HG03103 (cell line): Measurements from ENCODE around the gene SLC27A1.
A peak's percentile ranks its signal among the peaks of the same experiment; 100 is the strongest.
"Not testable (repeated sequence)": the region's sequence is repeated elsewhere in the genome, so short reads cannot be mapped to it uniquely, and the experiment has no call there.

Experiments used
- ATAC-seq: cut with Tn5 transposase; IDR thresholded peaks from one replicate; pipeline ENCODE4 v1.9.1; 2021; ENCODE audit warnings: low read depth; ENCODE audit not compliant: unreplicated experiment

The SLC27A1 gene

DNA sequence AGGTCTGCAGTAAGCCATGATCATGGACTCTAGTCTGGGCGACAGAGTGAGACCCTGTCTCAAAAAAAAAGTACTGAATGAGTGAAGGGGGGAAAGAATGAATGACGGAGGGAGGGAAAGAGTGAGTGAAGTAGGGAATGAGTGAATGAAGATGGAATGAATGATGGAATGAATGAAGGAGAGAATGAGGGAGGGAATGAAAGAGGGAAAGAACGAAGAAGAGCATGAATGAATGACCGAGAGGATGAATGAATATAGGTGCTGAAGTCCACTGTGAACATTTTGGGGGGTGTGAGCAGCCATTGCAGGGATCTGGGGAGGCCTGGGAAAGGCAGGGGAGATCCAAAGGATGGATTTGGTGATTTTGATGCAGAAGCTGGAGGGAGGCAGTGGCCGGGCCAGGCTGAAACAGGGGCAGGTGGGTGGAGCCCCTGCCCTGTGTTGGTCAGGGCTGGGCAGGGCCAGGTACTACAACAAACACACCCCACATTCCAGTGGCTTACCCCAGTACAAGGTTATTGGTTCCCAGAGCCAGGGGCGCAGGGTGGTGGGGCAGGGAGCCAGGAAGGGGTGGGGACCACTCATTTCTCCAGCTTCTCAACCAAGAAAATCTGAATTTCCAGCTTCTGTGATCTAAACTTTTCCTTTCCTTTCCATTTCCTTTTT, 14.3 kb downstream of the SLC27A1 start:
- no peak for ATAC-seq

DNA sequence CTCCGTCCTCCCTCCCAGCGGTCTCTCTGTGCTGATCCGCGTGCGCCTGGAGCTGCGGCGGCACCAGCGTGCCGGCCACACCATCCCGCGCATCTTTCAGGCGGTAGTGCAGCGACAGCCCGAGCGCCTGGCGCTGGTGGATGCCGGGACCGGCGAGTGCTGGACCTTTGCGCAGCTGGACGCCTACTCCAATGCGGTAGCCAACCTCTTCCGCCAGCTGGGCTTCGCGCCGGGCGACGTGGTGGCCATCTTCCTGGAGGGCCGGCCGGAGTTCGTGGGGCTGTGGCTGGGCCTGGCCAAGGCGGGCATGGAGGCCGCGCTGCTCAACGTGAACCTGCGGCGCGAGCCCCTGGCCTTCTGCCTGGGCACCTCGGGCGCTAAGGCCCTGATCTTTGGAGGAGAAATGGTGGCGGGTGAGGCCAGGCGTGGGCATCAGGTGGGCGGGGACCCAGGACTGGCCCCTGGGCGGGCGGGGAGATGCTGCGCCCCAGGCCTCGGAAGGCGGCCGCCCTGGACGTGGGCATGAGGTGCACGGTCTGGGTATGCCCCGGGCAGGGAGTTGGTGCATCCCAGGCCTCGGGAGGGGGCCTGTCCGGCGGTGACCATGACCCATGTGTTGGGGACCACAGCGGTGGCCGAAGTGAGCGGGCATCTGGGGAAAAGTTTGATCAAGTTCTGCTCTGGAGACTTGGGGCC, 16.4 kb downstream of the SLC27A1 start:
- no peak for ATAC-seq

DNA sequence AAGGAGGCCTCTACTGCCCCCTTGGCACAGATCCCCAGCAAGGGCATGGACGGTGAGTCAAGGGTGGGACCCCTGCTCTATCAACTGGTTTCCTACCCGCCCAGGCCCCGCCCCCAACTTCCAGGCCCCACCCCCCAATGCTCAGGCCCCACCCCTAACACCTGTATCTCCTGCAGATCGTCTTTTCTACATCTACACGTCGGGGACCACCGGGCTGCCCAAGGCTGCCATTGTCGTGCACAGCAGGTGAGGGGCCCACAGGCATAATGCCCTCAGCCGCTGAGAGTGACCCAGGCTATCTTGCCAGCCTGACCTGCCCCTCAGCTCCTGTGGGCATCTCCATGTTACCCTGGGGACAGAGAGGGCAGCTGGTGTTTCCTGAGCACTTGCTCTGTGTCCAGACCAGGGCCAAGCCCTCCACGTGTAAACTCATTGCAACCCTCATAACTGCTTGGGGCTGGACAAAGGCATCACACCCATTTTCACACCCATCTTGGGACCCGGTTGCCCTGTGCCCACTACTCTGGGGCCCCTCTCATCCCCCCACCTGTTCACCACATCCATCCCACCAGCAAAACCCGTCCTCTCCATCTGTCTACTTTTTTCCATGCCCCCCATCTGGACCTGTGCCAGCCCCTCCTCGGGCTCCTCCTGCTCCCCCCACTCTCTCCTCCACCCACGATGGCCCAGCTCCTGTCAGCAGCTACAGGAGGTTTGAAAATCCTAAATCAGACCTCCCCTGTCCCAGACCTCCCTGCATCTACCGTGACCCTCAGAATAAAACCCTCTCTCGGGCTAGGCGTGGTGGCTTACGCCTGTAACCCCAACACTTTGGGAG, 17.2 kb downstream of the SLC27A1 start:
- ATAC-seq = no peak

DNA sequence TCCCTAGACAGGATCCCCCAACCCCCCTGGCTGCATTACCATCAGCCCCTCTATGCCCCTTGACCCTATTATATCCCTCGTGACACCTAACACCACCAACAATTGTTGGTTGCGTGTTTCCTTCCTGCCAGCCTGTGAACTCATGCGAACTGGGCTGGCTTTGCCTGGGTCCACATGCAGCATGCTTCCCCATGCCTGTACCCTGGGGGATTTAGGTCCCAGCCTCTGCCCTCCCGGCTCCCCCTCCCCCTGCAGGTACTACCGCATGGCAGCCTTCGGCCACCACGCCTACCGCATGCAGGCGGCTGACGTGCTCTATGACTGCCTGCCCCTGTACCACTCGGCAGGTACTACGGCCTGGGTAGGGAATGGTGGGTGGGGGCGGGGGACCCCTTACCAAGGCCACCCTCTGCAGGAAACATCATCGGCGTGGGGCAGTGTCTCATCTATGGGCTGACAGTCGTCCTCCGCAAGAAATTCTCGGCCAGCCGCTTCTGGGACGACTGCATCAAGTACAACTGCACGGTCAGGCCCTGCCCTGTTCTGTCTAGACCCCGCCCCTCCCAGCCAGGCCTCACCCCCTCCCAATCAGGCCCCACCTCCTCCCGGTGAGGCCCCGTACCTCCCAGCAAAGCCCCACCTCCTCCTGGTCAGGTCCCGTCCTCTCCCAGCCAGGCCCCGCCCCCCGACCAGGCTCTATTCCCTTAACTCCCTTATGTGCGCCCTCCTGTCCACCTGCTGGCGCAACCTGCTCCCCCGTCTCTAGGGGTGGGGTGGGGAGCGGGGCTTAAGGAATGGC, 18.5 kb downstream of the SLC27A1 start:
- ATAC-seq = no peak

DNA sequence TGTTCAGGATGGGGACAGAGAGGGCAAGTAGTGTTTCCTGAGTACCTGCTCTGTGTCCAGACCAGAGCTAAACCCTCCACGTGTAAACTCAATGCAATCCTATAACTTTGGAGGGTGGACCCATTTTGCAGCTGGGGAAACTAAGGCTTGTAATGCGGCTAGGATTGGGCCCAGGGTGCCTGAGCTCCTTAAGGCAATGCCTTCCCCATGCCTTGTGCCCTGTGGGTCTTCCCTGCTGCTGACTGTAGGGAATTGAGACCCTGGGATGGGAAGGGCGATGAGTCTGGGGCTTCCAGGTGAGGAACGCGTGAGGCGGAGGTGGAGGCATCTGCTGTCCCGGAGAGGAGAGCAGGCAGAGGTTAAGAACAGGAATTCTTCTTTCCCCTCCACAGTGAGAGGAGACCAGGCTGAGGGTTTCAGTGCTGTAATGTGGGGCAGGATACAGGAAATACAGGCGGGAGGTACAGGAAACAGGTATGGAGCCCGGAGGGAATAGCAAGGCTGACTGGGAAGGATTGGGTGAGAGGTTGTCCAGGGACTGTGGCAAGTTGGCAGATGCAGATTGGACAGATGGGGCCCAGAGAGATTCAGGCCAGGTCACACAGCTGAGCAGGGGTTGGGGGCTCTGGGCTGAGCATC, 19.2 kb downstream of the SLC27A1 start:
- ATAC-seq = no peak

DNA sequence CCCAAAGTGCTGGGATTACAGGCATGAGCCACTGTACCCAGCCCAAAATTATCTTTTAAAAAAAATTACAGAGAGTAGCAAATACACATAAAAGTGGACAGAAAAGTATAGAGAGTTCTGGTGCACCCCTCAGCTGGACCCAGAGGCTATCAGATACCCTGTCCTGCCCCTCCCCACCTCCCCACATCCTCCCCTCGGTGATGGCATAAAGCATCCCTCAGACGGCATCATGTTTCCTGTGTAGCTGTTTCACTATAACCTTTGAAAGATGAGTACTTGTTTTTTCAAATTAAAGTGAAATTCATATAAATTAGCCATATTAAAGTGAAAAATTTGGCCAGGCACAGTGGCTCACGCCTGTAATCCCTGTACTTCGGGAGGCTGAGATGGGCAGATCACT, 20.1 kb downstream of the SLC27A1 start:
- ATAC-seq = no peak

DNA sequence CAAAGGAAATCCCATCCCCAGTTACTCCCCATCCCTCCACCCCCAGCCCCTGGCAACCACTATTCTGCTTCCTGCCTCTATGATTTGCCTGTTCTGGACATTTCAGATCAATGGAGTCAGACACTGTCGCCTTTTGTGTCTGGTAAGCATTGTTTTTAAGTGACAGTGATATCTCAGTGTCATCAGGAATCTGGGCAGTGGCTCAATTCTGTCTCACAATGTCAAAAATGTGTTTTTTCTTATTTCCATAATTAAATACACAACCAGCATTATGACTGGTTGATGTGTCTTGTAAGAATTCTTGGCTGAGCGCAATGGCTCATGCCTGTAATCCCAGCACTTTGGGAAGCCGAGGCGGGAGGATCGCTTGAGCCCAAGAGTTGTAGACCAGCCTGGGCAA, 21.0 kb downstream of the SLC27A1 start:
- ATAC-seq = no peak

DNA sequence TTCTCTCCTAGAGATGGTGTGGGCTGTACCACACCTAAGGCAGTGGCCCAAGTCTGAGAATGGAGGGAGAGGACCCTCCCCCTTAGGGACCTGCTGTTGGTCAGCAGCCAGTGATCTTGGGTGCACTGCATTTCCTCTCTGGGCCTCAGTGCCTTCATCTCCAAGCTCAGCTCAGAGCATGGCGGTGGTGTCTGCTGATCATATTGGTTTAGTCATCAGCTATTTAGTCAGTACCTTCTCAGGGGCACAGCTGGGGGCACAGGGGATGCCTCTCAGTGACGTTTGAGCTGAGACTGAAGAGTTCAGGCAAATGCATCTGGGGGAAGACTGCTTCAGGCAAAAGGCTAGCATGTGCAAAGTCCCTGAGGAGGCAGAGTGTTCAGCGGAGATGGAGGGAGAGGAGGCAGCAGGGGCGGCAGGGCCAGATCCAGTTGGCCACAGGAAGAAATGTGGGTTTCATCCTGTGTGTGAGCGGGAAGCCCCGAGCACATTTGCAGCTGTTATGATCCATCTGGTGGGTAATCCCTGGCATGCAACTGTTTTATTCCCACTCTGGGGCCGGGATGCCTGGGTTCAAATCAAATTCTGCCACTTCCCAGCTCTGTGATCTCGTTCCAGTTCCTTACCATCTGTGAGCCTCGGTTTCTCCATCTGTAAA, 25.4 kb downstream of the SLC27A1 start:
- no peak for ATAC-seq

DNA sequence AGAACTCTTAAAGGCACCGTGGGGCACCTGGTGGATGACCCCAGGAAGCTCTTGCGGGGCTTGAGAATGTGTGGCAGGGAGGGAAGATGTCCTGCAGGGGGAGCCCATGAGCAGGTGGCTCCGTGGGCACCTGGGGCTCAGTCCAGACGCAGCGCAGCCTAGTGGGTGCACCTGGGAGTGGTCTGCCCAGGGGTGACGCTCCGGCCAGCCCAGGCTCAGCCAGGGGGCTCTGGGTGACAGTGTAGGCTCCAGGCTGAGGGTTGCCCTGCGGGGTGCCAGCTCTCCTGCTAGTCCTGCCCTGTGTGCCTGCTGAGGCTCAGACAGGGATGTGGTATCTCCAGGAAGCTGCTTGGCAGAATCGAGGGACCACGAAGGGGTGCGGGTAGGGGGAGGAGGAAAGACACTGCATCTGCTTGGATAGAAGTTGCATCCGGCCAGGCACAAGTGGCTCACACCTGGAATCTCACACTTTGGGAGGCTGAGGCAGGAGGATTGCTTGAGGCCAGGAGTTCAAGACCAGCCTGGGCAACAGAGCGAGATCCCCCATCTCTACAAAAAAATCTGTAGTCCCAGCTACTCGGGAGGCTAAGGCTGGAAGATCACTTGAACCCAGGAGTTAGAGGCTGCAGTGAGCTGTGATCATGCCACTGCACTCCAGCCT, 26.1 kb downstream of the SLC27A1 start:
- peak; percentile 77 for ATAC-seq

DNA sequence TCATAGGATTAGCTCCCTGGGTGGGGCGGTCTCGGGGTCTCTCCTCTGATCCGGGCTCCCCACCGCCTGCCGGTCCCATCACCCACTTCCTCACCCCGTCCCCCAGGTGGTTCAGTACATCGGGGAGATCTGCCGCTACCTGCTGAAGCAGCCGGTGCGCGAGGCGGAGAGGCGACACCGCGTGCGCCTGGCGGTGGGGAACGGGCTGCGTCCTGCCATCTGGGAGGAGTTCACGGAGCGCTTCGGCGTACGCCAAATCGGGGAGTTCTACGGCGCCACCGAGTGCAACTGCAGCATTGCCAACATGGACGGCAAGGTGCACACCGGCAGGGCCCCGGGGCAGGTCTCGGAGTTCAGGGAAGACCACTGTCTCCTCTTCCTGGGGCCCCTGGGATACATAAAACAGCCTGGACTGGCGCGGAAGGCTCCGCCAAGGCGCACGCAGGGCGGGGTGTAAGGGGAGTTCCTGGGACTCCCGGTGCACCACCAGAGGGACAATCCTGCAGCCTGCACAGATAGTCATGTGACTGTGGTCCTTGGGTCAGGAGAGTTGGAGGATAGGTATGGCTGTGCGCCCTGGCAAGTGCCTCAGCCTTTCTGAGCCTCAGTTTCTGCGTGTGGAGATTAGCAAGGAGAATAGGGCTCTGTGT, 26.9 kb downstream of the SLC27A1 start:
- no peak for ATAC-seq

DNA sequence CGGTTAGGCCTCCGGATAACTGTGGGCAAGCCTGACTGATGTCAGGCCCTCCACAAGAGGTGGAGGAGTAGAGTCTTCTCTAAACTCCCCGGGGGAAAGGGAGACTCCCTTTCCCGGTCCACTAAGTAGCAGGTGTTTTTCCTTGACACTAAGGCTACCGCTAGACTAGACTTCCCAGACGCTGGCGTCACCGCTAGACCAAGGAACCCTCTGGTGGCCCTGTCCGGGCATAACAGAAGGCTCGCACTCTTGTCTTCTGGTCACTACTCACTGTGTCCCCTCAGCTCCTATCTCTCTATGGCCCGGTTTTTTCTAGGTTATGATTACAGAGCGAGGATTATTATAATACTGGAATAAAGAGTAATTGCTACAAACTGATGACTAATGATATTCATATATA, 28.7 kb downstream of the SLC27A1 start:
- ATAC-seq = not testable (repeated sequence)

DNA sequence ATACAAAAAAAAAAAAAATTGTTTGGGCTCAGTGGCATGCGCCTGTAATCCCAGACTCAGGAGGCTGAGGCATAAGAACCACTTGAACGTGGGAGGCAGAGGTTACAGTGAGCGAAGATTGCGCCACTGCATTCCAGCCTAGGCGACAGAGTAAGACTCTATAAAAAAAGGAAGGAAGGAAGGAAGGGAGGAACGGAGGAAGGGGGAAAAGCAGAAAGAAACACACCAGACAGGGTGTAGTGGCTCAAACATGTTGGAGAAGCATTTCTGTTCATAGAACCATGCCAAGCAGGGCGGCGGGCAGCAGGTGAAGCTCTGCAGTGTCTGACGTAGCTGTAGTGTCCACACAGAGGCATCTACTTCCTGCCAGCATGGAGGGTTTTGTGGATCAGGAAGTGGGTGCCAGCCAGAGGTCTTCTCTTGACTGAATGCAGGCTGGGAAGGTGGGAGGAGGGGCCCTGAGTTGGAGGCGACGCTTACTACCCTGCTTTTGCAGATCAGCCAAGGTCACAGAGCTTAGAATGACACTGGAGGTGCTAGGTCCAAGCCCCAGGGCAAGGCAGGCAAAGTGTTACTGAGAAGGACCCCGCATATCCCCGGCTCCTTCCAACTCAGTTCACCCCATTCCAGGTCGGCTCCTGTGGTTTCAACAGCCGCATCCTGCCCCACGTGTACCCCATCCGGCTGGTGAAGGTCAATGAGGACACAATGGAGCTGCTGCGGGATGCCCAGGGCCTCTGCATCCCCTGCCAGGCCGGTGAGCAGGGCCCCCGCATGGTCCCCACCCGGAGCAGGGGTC, 29.5 kb downstream of the SLC27A1 start:
- ATAC-seq = no peak

DNA sequence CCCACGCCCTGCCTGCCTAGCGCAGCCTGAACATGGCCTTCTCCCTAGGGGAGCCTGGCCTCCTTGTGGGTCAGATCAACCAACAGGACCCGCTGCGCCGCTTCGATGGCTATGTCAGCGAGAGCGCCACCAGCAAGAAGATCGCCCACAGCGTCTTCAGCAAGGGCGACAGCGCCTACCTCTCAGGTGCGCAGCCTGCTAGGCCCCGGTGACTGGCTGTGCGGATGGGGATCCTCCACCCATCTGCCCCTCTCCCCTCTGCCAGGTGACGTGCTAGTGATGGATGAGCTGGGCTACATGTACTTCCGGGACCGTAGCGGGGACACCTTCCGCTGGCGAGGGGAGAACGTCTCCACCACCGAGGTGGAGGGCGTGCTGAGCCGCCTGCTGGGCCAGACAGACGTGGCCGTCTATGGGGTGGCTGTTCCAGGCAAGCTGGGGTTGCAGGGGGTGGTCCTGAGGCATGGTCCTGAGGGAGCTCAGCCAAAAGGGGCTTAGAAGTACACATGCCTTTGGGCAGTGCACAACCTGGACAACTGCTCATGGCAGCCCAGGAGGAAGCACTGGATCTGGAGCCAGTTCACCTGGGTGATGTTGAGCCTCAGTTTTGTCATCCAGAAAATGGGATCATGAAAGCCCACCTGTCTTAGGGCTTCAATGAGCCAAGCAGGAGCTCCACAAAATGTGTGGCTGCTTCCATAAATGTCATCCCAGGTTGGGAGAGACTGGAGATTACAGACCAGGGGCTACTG, 30.3 kb downstream of the SLC27A1 start:
- ATAC-seq = no peak

DNA sequence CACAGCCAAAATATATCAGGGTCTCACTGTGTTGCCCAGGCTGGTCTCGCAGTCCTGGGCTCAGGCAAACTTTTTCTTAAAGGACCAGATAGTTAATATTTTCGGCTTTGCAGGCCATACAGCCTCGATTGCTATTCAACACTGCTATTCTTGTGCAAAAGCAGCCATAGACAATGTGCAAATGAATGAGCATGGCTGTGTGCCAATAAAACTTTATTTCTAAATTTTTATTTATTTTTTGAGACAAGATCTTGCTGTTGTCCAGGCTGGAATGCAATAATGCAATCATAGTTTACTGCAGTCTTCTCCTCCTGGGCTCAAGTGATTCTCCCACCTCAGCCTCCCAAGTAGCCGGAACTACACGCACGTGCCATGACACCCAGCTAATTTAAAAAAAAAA, 32.9 kb downstream of the SLC27A1 start:
- no peak for ATAC-seq

DNA sequence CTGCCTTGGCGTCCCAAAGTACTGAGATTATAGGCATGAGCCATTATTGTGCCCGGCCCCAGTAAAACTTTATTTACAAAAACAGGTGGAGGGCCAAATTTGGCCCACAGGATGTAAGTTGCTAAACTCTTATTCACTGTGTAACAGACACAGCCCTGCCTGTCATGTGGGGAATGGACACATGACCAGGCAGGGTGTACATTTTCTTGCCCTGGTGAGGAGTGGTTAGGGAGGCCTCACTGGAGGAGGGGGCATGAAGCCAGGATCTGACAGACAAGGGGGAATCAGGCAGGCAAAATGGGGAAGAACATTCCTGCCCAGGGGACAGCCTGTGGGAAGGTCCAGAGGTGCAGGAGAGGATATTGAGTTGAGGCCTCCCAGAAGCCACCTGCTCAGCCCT, 33.7 kb downstream of the SLC27A1 start:
- ATAC-seq = no peak

DNA sequence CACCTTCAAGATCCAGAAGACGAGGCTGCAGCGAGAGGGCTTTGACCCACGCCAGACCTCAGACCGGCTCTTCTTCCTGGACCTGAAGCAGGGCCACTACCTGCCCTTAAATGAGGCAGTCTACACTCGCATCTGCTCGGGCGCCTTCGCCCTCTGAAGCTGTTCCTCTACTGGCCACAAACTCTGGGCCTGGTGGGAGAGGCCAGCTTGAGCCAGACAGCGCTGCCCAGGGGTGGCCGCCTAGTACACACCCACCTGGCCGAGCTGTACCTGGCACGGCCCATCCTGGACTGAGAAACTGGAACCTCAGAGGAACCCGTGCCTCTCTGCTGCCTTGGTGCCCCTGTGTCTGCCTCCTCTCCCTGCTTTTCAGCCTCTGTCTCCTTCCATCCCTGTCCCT, 34.1 kb downstream of the SLC27A1 start:
- no peak for ATAC-seq

DNA sequence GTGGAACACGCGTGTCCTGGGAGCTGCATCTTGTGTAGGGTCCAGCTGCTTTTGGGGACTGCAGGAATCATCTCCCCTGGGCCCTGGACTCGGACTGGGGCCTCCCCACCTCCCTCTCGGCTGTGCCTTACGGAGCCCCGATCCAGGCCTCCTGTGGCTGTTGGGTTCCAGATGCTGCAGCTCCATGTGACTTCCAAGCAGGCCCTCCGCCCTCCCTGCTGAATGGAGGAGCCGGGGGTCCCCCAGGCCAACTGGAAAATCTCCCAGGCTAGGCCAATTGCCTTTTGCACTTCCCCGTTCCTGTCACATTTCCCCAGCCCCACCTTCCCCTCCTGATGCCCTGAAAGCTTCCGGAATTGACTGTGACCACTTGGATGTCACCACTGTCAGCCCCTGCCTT, 34.9 kb downstream of the SLC27A1 start:
- ATAC-seq = no peak
